Measurements from ENCODE around the gene PIK3R2.

PIK3R2 gene

DNA sequence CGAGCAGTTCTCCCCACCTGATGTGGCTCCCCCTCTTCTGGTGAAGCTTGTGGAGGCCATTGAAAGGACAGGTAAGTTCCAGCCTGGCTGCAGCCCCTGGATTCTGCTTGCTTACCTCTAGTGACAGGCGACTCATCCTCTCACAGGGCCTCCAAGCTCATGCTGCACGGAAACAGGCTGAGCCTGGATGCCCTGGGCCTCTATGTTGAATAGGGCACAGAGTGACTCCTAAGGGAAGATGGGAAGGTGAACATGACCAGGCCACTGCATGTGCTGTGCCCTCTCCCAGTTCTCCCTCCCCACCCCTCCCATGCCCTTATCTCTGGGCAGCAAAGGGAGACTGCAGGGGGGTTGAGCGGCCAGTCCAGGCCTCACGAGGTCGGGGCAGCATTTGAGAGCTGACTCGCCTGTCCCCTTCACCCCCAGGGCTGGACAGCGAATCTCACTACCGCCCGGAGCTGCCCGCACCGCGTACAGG is 7.6 kb downstream of the PIK3R2 start:
- TF ChIP-seq ZFX (IDR thresholded peaks at IDR 0.05; ENCODE audit: borderline replicate concordance), result no peak
- TF ChIP-seq CTCF (IDR thresholded peaks at IDR 0.05), result no peak
- H3K27ac ChIP-seq, result peak overlapping the region; percentile 48; the same call in 1 of the 2 replicates

DNA sequence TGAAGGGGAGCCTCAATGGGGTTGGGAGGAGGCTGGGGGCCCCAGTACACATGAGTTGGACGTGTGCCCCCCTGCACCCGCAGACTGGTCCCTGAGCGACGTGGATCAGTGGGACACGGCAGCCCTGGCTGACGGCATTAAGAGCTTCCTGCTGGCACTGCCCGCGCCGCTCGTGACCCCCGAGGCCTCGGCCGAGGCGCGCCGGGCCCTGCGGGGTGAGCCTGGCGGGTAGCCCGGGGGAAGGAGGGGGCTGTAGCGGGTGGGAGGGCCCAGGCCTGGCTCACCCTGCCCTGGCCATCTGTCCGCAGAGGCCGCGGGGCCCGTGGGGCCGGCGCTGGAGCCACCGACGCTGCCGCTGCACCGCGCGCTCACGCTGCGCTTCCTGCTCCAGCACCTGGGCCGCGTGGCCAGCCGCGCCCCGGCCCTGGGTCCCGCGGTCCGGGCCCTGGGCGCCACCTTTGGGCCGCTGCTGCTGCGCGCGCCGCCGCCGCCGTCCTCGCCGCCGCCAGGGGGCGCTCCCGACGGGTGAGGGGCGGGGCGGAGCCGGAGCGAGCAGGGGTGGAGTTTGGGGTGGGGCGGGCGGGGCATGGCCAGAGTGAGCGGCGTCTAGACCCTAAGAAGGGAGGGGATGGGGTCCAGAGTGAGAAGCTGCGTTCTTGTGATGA is 8.1 kb downstream of the PIK3R2 start:
- TF ChIP-seq ZFX (IDR thresholded peaks at IDR 0.05; ENCODE audit: borderline replicate concordance), result no peak
- TF ChIP-seq CTCF (IDR thresholded peaks at IDR 0.05), result peak; percentile 97
- peak overlapping the region; percentile 48; the same call in 1 of the 2 replicates for H3K27ac ChIP-seq

GRCh38 chr19:18161636-18162002 is 8.7 kb downstream of the PIK3R2 start:
- H3K27ac ChIP-seq, result no peak overlapping the region
- no peak for TF ChIP-seq ZFX (IDR thresholded peaks at IDR 0.05; ENCODE audit: borderline replicate concordance)
- TF ChIP-seq CTCF (IDR thresholded peaks at IDR 0.05), result peak; percentile 62

GRCh38 chr19:18164072-18164471 is 11.1 kb downstream of the PIK3R2 start:
- TF ChIP-seq CTCF (IDR thresholded peaks at IDR 0.05) (no peak), ZFX (IDR thresholded peaks at IDR 0.05; ENCODE audit: borderline replicate concordance) (no peak)
- H3K27ac ChIP-seq, result no peak overlapping the region

- TF ChIP-seq ZFX (IDR thresholded peaks at IDR 0.05; ENCODE audit: borderline replicate concordance) (no peak), CTCF (IDR thresholded peaks at IDR 0.05) (no peak)
- no peak overlapping the region for H3K27ac ChIP-seq
Measured at GRCh38 chr19:18165794-18166544, 13.0 kb downstream of the PIK3R2 start.

GRCh38 chr19:18167011-18167410 is 14.0 kb downstream of the PIK3R2 start:
- H3K27ac ChIP-seq, result no peak overlapping the region
- TF ChIP-seq ZFX (IDR thresholded peaks at IDR 0.05; ENCODE audit: borderline replicate concordance) (no peak), CTCF (IDR thresholded peaks at IDR 0.05) (no peak)

All from 22Rv1 (cell line).